SK-N-SH (cell line): ENCODE results near the gene PTPRS. TPM values are rescaled to one million over a fixed set of nuclear protein-coding genes. Genes with fewer than 3 reads are reported as not detected.

Experiments used
- CTCF ChIA-PET: fragments of 300-600, 350-600 bp; formaldehyde crosslinking; extraction: SDS; loops from one replicate; lab custom pipeline; 2021; lab: Yijun Ruan, JAX
- POLR2A ChIA-PET: fragments of 350-600 bp; sonication (Branson Sonifier 250); formaldehyde crosslinking; extraction: SDS; loops from one replicate; lab custom pipeline; 2020; ENCODE audit warnings: antibody characterized with exemption, inconsistent platforms; lab: Yijun Ruan, JAX
- DNase-seq: peaks from one replicate; pipeline ENCODE4 v3.0.0; 2012
- H2AFZ ChIP-seq: fragments of 200-600 bp; sonication (generic); 2 replicates; pipeline ENCODE4 v1.8.1; 2016; ENCODE audit warnings: antibody characterized with exemption, mild to moderate bottlenecking, low read depth
- H3F3A ChIP-seq: fragments of 200-600 bp; sonication (generic); replicated peaks from 2 replicates; pipeline ENCODE3; 2016; ENCODE audit warnings: antibody characterized with exemption, mild to moderate bottlenecking; ENCODE audit not compliant: insufficient read depth
- H3K27ac ChIP-seq, 2 experiments: fragments of 200-500 bp in 1 of 2; fragments of 200-600 bp in 1 of 2; sonication (Bioruptor generic) in 1 of 2; sonication (generic), shearing (Covaris generic) in 1 of 2; 2 replicates each; pipeline versions ENCODE4 v1.5.1 to v1.6.1; 2014 to 2016; ENCODE audit warnings: low read depth in 2 of 2, inconsistent platforms in 1 of 2, low read length in 1 of 2, mild to moderate bottlenecking in 1 of 2, mixed read lengths in 1 of 2
- H3K27me3 ChIP-seq: fragments of 200-600 bp; sonication (generic), shearing (Covaris generic); 2 replicates; pipeline ENCODE4 v1.6.1; 2016; ENCODE audit warnings: mixed run types; ENCODE audit not compliant: insufficient read depth
- H3K36me3 ChIP-seq, 2 experiments: fragments of 200-500 bp in 1 of 2; fragments of 200-600 bp in 1 of 2; sonication (Bioruptor generic) in 1 of 2; sonication (generic) in 1 of 2; replicated peaks in 1 of 2; 2 replicates each; pipeline versions ENCODE3 to v1.5.1; 2014 to 2016; ENCODE audit warnings: low read length in 1 of 2, mild to moderate bottlenecking in 1 of 2; ENCODE audit not compliant: insufficient read depth in 2 of 2, control insufficient read depth in 1 of 2
- H3K4me1 ChIP-seq, 2 experiments: fragments of 200-500 bp in 1 of 2; fragments of 200-600 bp in 1 of 2; sonication (Bioruptor generic) in 1 of 2; sonication (generic), shearing (Covaris generic) in 1 of 2; 2 replicates each; pipeline versions ENCODE4 v1.5.1 to v1.6.1; 2014 to 2016; ENCODE audit warnings: low read depth in 1 of 2, low read length in 1 of 2, mixed run types in 1 of 2; ENCODE audit not compliant: insufficient read depth in 2 of 2, control insufficient read depth in 1 of 2
- H3K4me2 ChIP-seq: fragments of 200-600 bp; sonication (generic), shearing (Covaris generic); 2 replicates; pipeline ENCODE4 v1.6.1; 2017; ENCODE audit warnings: mixed run types
- H3K4me3 ChIP-seq, 2 experiments: fragments of 200-500 bp in 1 of 2; fragments of 200-600 bp in 1 of 2; sonication (Bioruptor generic) in 1 of 2; sonication (generic), shearing (Covaris generic) in 1 of 2; 2 replicates each; pipeline versions ENCODE4 v1.5.1 to v1.8.1; 2014 to 2016; ENCODE audit warnings: low read depth in 2 of 2, inconsistent platforms in 1 of 2, low read length in 1 of 2, mild to moderate bottlenecking in 1 of 2, mixed read lengths in 1 of 2, moderate library complexity in 1 of 2
- H3K79me2 ChIP-seq: fragments of 200-600 bp; sonication (generic); 2 replicates; pipeline ENCODE4 v1.8.1; 2017; ENCODE audit warnings: mild to moderate bottlenecking; ENCODE audit not compliant: insufficient read depth
- H3K9ac ChIP-seq: fragments of 200-600 bp; sonication (generic); 2 replicates; pipeline ENCODE4 v1.6.1; 2017; ENCODE audit warnings: mixed run types
- H3K9me2 ChIP-seq: fragments of 200-600 bp; sonication (generic); 2 replicates; pipeline ENCODE4 v1.6.1; 2017; ENCODE audit warnings: mixed run types
- H3K9me3 ChIP-seq: fragments of 200-600 bp; sonication (generic); 2 replicates; pipeline ENCODE4 v1.6.1; 2017; ENCODE audit warnings: mixed run types, mild to moderate bottlenecking, moderate library complexity
- H4K20me1 ChIP-seq: fragments of 200-600 bp; sonication (generic); 2 replicates; pipeline ENCODE4 v1.6.1; 2017; ENCODE audit warnings: mild to moderate bottlenecking, mixed run types; ENCODE audit not compliant: insufficient read depth
- CHD2 ChIP-seq: fragments of 150-350 bp; IDR thresholded peaks from 2 replicates; pipeline ENCODE4 v1.6.1; 2018; ENCODE audit warnings: low read length; ENCODE audit not compliant: partially characterized antibody
- ELF1 ChIP-seq: IDR thresholded peaks from 2 replicates; pipeline ENCODE4 v1.4.0; 2012
- FOSL2 ChIP-seq: IDR thresholded peaks from 2 replicates; pipeline ENCODE4 v1.4.0; 2012; ENCODE audit warnings: low read depth, mild to moderate bottlenecking, moderate library complexity, borderline replicate concordance
- FOXM1 ChIP-seq: IDR thresholded peaks from 2 replicates; pipeline ENCODE4 v1.4.0; 2012; ENCODE audit warnings: low read depth, mild to moderate bottlenecking
- GABPA ChIP-seq: IDR thresholded peaks from 2 replicates; pipeline ENCODE4 v1.4.0; 2012; ENCODE audit warnings: low read depth, mild to moderate bottlenecking
- JUND ChIP-seq: IDR thresholded peaks from 2 replicates; pipeline ENCODE4 v1.4.0; 2012
- MXI1 ChIP-seq: IDR thresholded peaks from 2 replicates; pipeline ENCODE4 v1.6.1; 2012; ENCODE audit warnings: mild to moderate bottlenecking, low read depth, low read length, improper control_type of control experiment
- POLR2AphosphoS5 ChIP-seq: IDR thresholded peaks from 2 replicates; pipeline ENCODE4 v1.6.1; 2012; ENCODE audit warnings: low read depth, low read length
- RAD21 ChIP-seq: IDR thresholded peaks from 2 replicates; pipeline ENCODE4 v1.6.1; 2012; ENCODE audit warnings: mild to moderate bottlenecking, low read length
- RFX5 ChIP-seq: IDR thresholded peaks from 2 replicates; pipeline ENCODE4 v1.6.1; 2012; ENCODE audit warnings: mild to moderate bottlenecking, improper control_type of control experiment, low read length
- SMC3 ChIP-seq: IDR thresholded peaks from 2 replicates; pipeline ENCODE4 v1.6.1; 2012; ENCODE audit warnings: low read depth, low read length, improper control_type of control experiment
- TCF12 ChIP-seq: IDR thresholded peaks from 2 replicates; pipeline ENCODE4 v1.4.0; 2012
- YY1 ChIP-seq: IDR thresholded peaks from 2 replicates; pipeline ENCODE4 v1.4.0; 2012; ENCODE audit warnings: low read depth, mild to moderate bottlenecking
- WGBS: methylation state at CpG from one replicate; pipeline ENCODE4 v1.1.6; 2017; ENCODE audit warnings: low lambda C conversion rate; 5-methylcytosine and 5-hydroxymethylcytosine counted together
- polyA plus RNA-seq, 3 experiments: library from polyadenylated mRNA; depleted of rRNA; stranded (reverse); fragments of >200 nt; gene quantifications; 2 replicates each; pipeline ENCODE4 v1.2.3, GENCODE V29; 2012
- TF ChIP-seq, protein P1 (sequence below): IDR thresholded peaks from 2 replicates; pipeline ENCODE4 v1.4.0; 2012; ENCODE audit warnings: low read depth, borderline replicate concordance
- TF ChIP-seq, protein P2 (sequence below): fragments of 200-600 bp; sonication (generic); IDR thresholded peaks from 2 replicates; pipeline ENCODE4 v1.6.1; 2017; ENCODE audit warnings: antibody characterized with exemption, mild to moderate bottlenecking, moderate library complexity
- TF ChIP-seq, protein P3 (sequence below): fragments of 150-350 bp; IDR thresholded peaks from 2 replicates; pipeline ENCODE4 v1.6.1; 2016; ENCODE audit warnings: mild to moderate bottlenecking, low read depth, low read length

The PTPRS gene
- polyA plus RNA-seq, 1 of the 3 experiments (the other 2 are of a cell fraction): 91.0 TPM

DNA sequence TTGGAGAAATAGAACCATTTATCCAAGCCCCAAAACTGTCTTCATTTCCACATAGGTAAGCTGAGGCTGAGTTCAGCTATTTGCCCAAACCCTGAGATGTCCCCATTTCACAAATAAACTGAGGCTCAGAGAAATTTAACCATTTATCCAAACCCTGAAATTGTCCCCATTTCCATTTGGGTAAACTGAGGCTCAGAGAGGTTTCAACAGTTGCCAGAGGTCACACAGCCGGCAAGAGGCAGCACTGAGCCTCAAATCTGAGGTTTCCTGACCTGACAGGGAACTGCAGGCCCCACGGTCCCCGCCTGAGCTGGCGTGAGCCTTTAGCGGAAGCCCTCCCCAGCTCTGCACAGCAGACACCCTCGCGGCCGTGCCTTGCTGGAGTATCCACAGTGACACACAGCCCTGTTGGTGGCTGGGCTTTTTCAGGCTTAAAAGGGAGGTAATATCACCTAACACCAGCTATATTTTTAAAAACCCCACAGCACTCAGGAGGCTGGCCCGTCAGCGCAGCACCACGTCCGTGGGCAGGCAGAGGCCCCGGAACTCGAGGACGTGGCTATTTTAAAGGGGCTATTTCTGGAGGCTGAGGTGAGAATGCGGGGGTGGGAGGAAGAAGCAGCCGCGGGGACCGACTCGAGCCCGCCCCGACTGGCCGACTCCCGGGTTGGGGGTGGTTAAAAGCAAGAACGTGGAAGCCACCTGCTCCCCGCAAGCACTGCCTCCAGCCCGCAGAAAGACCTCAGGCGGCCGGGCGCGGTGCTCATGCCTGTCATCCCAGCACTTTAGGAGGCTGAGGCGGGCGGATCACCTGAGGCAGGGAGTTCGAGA, 18.5 kb downstream of the PTPRS start:
- POLR2A ChIA-PET: no interaction called here
- DNase-seq: peak; percentile 51
- H3K4me1 ChIP-seq: no peaks in the 10 kb centered on the region; a peak in 1 of 4 replicates

DNA sequence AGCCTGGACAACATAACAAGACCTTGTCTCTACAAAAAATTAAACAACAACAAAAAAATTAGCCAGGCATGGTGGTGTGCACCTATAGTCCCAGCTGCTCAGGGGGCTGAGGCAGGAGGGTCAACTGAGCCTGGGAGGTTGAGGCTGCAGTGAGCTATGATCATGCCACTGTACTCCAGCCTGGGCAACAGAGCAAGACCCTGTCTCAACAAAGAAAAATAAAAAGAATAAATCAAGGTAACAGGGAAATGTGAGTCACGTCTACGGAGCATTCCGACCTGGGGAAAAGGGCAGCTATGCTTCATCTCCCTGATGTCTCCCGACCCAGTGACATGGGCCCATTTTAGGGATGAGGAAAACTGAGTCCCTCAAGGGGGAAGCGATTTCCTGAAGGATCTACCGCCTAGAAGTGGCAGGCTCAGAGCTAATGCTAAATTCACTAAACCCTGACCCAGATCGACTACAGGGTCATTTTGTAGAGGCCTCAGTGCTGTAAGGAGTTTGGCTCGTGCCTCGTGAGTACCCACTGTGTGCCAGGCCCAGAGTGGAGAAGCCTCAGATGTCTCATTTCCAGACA, 19.5 kb downstream of the PTPRS start:
- Histone ChIP-seq H3K4me3 (no peak overlapping the region), H2AFZ (no peak overlapping the region), H3K27ac (no peak overlapping the region), H3K9me3 (no peaks in the 10 kb centered on the region), H4K20me1 (peaks cover 22% of the 10 kb centered on the region), H3F3A (no peaks in the 10 kb centered on the region), H3K9ac (no peak overlapping the region), H3K4me1 (no peaks in the 10 kb centered on the region; a peak in 1 of 4 replicates), H3K79me2 (no peaks in the 10 kb centered on the region), H3K36me3 (no peaks in the 10 kb centered on the region), H3K9me2 (no peaks in the 10 kb centered on the region), H3K27me3 (no peaks in the 10 kb centered on the region), H3K4me2 (no peak overlapping the region)
- CTCF ChIA-PET: interaction anchor here (1.1 to 1.3 kb wide), 2 partner anchors 273 to 409 kb away, joined by 3 read pairs; no protein-coding TSS in a partner anchor
- WGBS: 89% methylated on average over 7 of the region's 9 CpGs
- DNase-seq: no peak
- no peak for TF ChIP-seq YY1
- TF ChIP-seq FOXM1: no peak
- TF ChIP-seq JUND: no peak
- no peak for TF ChIP-seq FOSL2
- TF ChIP-seq MXI1: no peak
- TF ChIP-seq, protein P1, sequence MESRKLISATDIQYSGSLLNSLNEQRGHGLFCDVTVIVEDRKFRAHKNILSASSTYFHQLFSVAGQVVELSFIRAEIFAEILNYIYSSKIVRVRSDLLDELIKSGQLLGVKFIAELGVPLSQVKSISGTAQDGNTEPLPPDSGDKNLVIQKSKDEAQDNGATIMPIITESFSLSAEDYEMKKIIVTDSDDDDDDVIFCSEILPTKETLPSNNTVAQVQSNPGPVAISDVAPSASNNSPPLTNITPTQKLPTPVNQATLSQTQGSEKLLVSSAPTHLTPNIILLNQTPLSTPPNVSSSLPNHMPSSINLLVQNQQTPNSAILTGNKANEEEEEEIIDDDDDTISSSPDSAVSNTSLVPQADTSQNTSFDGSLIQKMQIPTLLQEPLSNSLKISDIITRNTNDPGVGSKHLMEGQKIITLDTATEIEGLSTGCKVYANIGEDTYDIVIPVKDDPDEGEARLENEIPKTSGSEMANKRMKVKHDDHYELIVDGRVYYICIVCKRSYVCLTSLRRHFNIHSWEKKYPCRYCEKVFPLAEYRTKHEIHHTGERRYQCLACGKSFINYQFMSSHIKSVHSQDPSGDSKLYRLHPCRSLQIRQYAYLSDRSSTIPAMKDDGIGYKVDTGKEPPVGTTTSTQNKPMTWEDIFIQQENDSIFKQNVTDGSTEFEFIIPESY: no peak
- POLR2A ChIA-PET: no interaction called here

More for the DNA sequence above, 18.5 kb downstream of the PTPRS start:
- Histone ChIP-seq H2AFZ (no peak overlapping the region), H3K4me2 (no peak overlapping the region), H3K36me3 (no peaks in the 10 kb centered on the region), H3K9me2 (no peaks in the 10 kb centered on the region), H3K27me3 (no peaks in the 10 kb centered on the region)
- TF ChIP-seq TCF12: no peak
- TF ChIP-seq, all 33 proteins: peak for 0
- Histone ChIP-seq H3F3A (peaks cover 4% of the 10 kb centered on the region), H3K4me3 (no peak overlapping the region), H4K20me1 (peaks cover 26% of the 10 kb centered on the region), H3K9ac (no peak overlapping the region), H3K79me2 (no peaks in the 10 kb centered on the region), H3K27ac (no peak overlapping the region), H3K9me3 (no peaks in the 10 kb centered on the region)
- WGBS: 86% methylated on average over 26 of the region's 34 CpGs
- CTCF ChIA-PET: interaction anchor here (1.0 to 1.3 kb wide), 3 partner anchors 274 to 410 kb away, joined by 3 read pairs; partner anchors contain the start of gene RPL36

DNA sequence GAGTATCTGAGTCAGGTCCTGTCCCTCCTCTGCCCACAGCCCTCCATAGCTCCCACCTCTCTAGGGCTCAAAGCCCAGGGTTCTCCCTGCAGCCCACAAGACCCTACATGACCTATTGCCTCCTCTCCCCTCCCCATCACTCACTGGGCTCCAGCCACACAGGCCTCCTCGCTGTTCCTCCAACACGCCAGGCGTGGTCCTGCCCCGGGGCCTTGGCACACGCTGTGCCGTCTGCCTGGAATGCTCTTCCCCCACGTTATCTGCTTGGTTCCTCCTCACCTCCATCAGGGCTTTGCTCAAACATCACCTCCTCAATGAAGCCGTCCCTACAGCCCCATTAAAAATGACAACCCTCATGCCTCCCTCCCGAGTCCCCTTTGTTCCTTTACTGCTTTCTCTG, 21.1 kb downstream of the PTPRS start:
- Histone ChIP-seq H3K79me2 (no peaks in the 10 kb centered on the region), H2AFZ (no peak overlapping the region), H3K9me2 (no peaks in the 10 kb centered on the region), H3F3A (no peaks in the 10 kb centered on the region), H3K9me3 (no peaks in the 10 kb centered on the region), H3K27me3 (no peaks in the 10 kb centered on the region), H3K4me3 (no peak overlapping the region), H3K36me3 (no peaks in the 10 kb centered on the region), H4K20me1 (peaks cover 29% of the 10 kb centered on the region; the same call in 1 of the 2 replicates), H3K27ac (no peak overlapping the region; a peak in 1 of 4 replicates), H3K4me2 (no peak overlapping the region), H3K4me1 (no peaks in the 10 kb centered on the region; a peak in 1 of 4 replicates), H3K9ac (no peak overlapping the region)
- 85% methylated on average over 9 of the region's 9 CpGs for WGBS
- DNase-seq: no peak
- POLR2A ChIA-PET: interaction anchor here (2.2 kb wide), 1 partner anchor 10 kb away, joined by 6 read pairs; no protein-coding TSS in a partner anchor
- CTCF ChIA-PET: interaction anchor here (0.6 to 1.0 kb wide), 2 partner anchors 15 to 735 kb away, joined by 3 to 4 read pairs; no protein-coding TSS in a partner anchor
- no peak for TF ChIP-seq FOXM1
- no peak for TF ChIP-seq ELF1
- TF ChIP-seq, protein P2, sequence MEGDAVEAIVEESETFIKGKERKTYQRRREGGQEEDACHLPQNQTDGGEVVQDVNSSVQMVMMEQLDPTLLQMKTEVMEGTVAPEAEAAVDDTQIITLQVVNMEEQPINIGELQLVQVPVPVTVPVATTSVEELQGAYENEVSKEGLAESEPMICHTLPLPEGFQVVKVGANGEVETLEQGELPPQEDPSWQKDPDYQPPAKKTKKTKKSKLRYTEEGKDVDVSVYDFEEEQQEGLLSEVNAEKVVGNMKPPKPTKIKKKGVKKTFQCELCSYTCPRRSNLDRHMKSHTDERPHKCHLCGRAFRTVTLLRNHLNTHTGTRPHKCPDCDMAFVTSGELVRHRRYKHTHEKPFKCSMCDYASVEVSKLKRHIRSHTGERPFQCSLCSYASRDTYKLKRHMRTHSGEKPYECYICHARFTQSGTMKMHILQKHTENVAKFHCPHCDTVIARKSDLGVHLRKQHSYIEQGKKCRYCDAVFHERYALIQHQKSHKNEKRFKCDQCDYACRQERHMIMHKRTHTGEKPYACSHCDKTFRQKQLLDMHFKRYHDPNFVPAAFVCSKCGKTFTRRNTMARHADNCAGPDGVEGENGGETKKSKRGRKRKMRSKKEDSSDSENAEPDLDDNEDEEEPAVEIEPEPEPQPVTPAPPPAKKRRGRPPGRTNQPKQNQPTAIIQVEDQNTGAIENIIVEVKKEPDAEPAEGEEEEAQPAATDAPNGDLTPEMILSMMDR: no peak
- no peak for TF ChIP-seq CHD2
- no peak for TF ChIP-seq GABPA
- no peak for TF ChIP-seq RFX5
- TF ChIP-seq, protein P3, sequence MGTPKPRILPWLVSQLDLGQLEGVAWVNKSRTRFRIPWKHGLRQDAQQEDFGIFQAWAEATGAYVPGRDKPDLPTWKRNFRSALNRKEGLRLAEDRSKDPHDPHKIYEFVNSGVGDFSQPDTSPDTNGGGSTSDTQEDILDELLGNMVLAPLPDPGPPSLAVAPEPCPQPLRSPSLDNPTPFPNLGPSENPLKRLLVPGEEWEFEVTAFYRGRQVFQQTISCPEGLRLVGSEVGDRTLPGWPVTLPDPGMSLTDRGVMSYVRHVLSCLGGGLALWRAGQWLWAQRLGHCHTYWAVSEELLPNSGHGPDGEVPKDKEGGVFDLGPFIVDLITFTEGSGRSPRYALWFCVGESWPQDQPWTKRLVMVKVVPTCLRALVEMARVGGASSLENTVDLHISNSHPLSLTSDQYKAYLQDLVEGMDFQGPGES: no peak
- TF ChIP-seq FOSL2: no peak
- TF ChIP-seq SMC3: no peak
- TF ChIP-seq POLR2AphosphoS5: no peak
- no peak for TF ChIP-seq TCF12
- TF ChIP-seq RAD21: no peak
